GM21825 (cell line): Measurements from ENCODE around the gene CAPRIN2.
A peak's percentile ranks its signal among the peaks of the same experiment; 100 is the strongest.

Experiments
- ATAC-seq: cut with Tn5 transposase; IDR thresholded peaks from one replicate; pipeline ENCODE4 v1.9.1; 2021; ENCODE audit warnings: mild to moderate bottlenecking, moderate library complexity; ENCODE audit not compliant: unreplicated experiment

The CAPRIN2 gene

DNA sequence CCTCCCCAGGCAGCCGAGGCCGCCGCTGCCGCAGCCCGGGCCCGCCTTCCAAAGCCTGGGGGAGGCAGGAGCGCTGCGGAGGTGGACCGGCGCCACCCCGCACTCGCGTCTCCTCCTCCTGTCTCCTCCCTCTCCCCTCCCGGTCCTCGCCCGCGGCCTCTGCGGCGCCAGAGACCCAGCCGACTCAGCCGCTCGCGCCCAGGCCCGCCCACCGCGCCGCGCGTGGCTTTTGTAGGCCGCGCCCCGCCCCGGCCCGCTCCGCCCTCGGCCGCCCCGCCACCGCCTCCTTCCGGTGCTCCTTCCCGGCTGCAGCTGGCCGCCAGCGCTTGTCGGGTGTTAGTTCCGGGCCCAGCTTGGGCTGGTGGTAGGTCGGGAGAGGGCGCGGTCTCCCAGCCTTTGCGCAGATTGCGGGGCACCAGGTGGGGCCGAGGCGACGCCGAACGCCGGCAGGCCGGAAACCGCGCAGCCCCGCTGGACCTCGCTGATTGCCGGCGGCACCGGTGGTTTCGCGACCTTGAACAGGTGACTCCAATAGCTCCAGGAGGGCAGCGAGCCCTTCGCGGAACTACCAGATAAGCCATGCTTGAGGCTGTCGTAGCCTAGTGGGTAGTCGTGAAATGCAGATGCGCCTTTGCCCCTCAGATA, at the start of gene CAPRIN2:
TSS of gene CAPRIN2 (minus strand) at position 202 of the 645 bp plus-strand sequence. CDS start 1,431 bp downstream, outside the sequence.
- ATAC-seq, result peak; percentile 97

DNA sequence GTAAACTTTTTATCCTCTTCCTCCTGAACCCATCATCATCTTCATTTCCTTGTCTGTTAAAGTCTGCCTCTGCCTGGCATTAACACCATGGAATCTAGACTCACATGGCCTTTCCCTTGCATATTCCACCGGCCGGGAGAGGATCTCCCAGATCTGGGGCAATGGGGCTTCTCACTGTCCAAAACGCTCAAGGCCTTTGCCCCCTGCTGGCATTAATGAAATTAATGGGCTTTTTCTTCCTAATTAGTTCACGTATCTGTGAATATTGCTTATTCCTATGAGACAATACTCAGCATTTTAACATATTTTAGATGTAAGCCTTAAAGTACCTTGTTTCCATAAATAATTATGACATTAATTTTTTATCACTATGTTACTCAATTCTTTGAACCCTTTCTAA, 42.9 kb upstream of the CAPRIN2 start:
- ATAC-seq, result no peak

GRCh38 chr12:30796891-30797371, 42.2 kb upstream of the CAPRIN2 start:
- no peak for ATAC-seq

DNA sequence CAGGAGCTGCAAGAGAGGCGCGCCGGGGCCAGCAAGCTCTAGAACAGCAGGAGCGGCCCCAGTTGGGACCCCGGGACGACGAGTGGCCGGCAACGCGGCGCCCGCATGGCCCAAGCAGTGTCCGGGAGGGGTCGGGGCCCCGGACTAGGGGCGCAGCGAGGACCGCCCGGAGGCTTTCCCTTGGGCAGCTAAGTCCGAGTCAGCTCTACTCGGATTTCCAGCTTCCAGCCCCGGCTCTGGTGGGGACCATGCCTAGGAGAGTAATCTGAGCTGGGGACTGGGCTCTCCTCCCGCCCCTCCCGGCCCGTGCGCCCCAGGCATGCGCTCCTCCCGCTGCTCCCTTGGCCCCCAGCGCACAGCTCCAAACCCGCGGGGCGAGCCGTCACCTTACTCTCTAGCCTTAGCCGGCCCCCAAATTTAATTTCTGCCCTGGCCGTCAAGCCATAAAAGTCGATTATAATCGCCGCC, 41.6 kb upstream of the CAPRIN2 start:
- ATAC-seq, result no peak

- ATAC-seq, result peak; percentile 91
Observed at GRCh38 chr12:30795410-30796312, 40.9 kb upstream of the CAPRIN2 start.

- ATAC-seq, result no peak
Observed at GRCh38 chr12:30794591-30795409, 40.0 kb upstream of the CAPRIN2 start.

DNA sequence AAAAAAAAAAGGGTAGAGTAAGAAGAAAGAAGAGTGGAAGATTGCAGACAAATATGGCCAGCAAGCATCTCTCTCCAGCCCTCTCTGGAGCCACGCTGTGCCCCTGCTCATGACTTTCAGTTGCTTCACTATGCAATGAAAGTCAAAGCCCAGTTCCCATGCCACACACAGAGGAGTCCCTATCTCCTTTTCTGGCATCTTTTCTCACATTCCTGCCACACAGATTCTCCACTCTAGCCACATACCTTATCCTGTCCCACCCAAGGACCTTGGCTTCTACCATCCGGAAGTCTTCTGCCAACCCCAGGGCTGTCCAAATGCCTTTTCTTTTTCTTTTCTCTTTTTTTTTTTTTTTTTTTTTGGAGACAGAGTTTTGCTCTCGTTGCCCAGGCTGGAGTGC, 39.3 kb upstream of the CAPRIN2 start:
- ATAC-seq, result no peak

DNA sequence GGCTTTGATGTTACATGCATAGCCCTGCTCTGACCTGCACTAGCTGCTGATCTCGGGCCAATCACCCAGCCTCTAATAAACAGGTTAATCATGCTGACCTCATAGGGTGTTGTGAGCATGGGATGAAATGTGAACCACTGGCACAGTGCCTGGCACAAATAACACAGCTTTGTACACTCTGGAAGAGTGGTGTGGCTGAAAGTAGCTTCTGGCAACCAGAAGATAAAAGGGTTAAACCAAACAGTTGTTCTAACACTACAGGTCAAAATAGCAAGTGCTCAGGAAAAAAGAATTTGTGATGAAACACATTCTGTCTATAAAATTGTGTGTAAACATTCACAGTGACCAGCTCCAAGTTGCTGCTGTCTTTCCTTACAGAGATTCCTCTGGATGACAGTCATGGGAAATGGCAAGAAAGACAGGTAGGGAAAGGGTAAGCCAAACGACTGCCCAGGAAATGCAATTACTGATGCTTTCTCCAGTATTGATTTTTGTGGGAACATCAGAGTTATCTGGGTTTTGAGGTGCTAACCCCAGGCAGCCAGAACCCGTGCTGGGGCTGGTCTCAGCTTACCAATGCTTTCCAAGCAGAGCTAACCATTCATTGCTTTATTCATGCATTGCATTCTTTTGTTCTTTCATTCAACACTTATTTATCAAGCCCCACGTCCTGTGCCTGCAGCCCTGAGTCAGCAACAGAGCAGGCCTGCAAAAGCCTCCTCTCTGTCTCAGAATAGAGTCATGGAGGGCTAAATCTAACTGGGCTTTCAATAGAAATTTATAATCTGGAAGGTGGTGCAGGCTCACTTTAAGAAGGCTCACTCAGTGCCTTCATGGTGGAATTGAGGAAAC, 38.1 kb upstream of the CAPRIN2 start:
- no peak for ATAC-seq

DNA sequence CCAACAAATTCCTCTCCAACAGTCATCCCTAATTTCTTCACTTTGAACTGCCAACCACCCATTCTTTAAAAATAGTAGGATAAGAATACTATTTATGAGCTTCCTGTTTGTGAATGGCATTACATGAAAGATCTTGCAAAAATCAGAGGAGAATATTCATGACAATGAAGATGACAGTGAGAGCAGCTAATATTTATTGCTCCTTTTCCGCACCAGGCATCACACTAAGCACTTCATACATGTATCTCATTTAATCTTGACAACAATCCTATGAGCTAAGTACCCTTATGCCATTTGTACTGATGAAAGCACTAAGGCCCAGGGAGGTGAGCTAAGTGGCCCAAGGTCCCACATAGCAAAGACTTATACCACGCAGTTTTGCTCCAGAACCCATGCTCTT, 37.3 kb upstream of the CAPRIN2 start:
- ATAC-seq, result no peak

DNA sequence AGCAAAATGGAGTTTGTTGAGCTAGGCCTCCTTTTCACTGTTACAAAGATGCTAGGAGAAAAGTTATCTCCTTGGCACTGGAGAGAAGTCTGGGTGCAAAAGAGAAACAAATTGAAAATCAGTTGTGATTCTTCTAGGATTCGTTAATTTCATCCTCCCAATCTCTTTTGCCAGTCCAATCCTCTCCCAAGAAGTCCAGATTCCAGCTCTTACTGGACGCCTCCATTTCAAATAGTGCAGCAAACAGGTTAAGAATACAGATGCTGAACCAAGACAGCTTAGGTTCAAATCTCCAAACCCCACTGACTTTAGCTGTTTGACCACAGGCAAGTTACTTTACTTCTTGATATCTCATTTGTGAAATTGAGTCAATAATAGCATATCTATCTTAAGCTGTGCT, 34.0 kb upstream of the CAPRIN2 start:
- ATAC-seq, result no peak

DNA sequence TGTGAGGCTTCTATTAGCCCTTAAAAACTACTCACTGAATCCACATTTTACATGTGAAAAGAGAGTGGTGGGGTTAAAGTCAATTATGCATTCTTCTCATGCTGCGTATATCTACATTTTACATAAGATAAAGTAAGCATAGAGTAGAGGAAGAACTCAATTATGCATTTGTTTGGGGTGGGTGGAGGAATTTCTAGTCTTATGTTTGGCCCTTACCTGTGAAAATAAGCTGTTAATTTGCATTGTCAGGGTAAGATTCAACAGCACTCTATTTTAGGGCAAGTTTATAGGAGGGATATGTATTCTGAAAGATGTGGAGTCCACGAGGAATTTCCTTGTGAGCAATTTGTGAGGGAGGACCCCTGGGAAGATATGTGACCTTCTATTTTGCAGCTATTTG, 30.9 kb upstream of the CAPRIN2 start:
- ATAC-seq, result no peak

- ATAC-seq, result no peak
Observed at GRCh38 chr12:30784508-30784907, 29.8 kb upstream of the CAPRIN2 start.

GRCh38 chr12:30783946-30784345, 29.2 kb upstream of the CAPRIN2 start:
- ATAC-seq, result no peak

DNA sequence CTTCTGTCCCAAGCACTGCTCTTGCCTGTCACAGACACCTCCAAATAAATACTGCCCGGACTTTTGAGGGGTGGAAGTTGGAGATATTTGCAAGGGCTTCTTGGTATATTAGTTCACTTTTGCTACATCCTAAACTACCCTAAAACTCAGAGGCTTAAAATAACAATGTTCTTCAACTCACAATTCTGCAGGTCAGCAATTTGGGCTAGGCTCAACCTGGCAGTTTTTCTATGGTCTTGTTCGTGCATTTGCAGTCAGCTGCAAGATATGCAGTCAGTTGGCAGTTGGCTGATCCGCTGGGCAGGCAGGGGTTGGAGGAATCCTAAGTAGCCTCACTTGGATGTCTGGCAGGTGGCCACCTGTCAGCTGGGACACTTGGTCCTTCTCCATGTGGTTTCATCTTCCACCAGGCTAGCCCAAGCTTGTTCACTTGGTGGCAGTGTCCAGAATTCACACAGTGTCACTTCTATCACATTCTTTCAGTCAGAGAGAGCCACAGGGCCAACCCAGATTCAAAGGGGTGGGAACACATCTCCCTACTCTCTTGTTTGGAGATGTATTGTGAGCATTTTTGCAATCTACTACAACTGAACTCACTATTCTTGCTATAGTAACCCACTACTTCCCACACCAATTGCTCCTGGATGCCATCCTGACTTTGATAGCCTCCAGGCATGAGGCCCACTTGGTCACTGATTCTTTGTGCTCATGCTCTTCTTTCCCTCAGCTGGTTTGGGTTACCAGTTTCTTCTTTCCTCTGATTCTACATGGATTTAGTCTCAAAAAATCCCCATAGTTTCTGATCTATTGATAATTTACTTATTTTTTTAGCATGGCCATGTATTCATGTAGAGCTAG, 27.8 kb upstream of the CAPRIN2 start:
- ATAC-seq, result no peak

GRCh38 chr12:30779578-30779977, 24.8 kb upstream of the CAPRIN2 start:
- ATAC-seq, result no peak

- ATAC-seq, result no peak
Observed at GRCh38 chr12:30779178-30779577, 24.4 kb upstream of the CAPRIN2 start.

DNA sequence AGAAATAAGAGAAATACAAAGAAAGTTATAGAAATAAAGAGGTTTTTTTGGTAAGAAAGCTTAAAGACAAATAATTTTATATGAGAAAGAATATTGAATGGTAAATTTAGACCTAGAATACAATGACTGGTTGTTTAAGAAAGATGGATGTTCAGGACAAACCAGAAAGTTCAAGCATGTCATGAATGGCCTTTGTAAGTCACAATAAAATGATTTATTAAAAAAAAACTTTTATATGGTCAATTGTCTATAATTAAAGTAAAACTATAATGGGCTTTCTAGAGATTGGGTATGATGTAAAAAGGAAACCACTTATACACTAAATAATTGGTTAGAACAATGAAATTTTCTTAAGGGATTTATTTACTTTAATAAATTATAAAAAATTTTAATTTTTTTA, 19.8 kb upstream of the CAPRIN2 start:
- ATAC-seq, result no peak

DNA sequence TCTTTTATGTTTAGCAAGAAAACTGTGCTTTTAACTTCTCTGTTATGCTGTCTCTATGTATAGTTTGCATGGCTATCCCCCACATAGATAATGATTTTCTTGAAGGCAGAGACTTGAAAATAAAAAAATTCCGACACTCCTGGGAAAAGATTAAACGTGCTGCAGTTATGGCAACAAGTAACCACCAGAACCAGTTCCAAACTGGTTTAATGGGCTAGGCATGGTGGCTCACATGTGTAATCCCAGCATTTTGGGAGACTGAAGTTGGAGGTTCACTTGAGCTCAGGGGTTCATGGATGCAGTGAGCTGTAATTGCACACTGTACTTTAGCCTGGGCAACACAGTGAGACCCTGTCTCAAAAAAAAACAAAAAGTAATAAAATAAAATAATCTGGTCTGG, 15.1 kb upstream of the CAPRIN2 start:
- no peak for ATAC-seq

DNA sequence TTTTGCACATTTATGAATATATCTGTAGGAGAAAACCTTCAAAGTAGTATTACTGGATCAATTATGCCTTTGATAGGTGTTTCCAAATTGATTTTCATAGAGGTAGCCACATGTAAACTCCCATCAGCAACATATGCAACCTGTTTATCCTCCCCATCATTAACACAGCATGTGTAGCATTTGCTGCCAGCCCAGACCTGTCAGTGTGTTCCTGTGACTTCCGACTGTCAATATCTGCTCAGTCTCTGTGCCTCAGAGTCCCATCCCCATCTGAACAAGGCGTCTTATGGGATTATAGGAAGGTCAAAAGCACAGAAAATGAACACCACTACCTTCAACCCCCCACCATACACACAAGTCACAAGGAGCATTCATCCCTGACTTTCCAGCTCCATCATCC, 9.5 kb upstream of the CAPRIN2 start:
- ATAC-seq, result no peak
